ENCODE results near the gene ATN1.

DNA sequence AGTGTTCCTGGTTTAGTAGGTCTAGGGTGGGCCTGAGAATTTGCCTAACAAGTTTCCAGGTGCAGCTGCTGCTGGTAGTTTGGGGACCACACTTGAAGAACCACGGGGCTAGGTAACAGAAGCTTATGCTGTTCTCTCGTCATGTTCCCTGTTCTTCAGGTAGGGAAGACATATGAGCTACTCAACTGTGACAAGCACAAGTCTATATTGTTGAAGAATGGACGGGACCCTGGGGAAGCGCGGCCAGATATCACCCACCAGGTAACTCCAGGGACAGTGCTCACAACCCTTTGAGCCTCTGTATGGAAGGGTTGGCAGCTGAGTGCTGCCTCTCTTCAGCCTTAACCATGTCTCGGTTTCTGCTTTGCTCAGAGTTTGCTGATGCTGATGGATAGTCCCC lies 46.4 kb downstream of the ATN1 start:
- TF ChIP-seq POLR2A (IDR thresholded peaks at IDR 0.05) (no peak), CTCF (IDR thresholded peaks at IDR 0.05) (no peak)
